Measurements from ENCODE around the gene RIMKLA.

The RIMKLA gene

GRCh38 chr1:42380586-42381279 lies at the start of gene RIMKLA:
TSS of gene RIMKLA (plus strand) at chr1:42380792. CDS start at chr1:42380935, 143 bp downstream.
- peak; percentile 11 for DNase-seq

- DNase-seq: no peak
Measured at GRCh38 chr1:42332877-42333276, 47.7 kb upstream of the RIMKLA start.

GRCh38 chr1:42333662-42334239 lies 46.8 kb upstream of the RIMKLA start:
- DNase-seq: no peak

GRCh38 chr1:42334240-42335049 lies 46.1 kb upstream of the RIMKLA start:
- peak; percentile 47 for DNase-seq

- DNase-seq: peak; percentile 94
Measured at GRCh38 chr1:42335050-42335808, 45.4 kb upstream of the RIMKLA start, which contains the start of gene FOXJ3. TSS of gene FOXJ3 (minus strand) at chr1:42335235. CDS start at chr1:42311093, 24,142 bp downstream.

- DNase-seq: peak; percentile 57
Measured at GRCh38 chr1:42335809-42336518, 44.6 kb upstream of the RIMKLA start.

GRCh38 chr1:42336978-42337377 lies 43.6 kb upstream of the RIMKLA start:
- no peak for DNase-seq

GRCh38 chr1:42340093-42340492 lies 40.5 kb upstream of the RIMKLA start:
- no peak for DNase-seq

GRCh38 chr1:42340901-42341300 lies 39.7 kb upstream of the RIMKLA start:
- no peak for DNase-seq

GRCh38 chr1:42343049-42343448 lies 37.5 kb upstream of the RIMKLA start:
- DNase-seq: no peak

- DNase-seq: no peak
Measured at GRCh38 chr1:42348498-42348897, 32.1 kb upstream of the RIMKLA start.

- no peak for DNase-seq
Measured at GRCh38 chr1:42350086-42350485, 30.5 kb upstream of the RIMKLA start.

GRCh38 chr1:42358791-42359190 lies 21.8 kb upstream of the RIMKLA start:
- DNase-seq: no peak

- DNase-seq: no peak
Measured at GRCh38 chr1:42359466-42359865, 21.1 kb upstream of the RIMKLA start.

GRCh38 chr1:42364089-42364488 lies 16.5 kb upstream of the RIMKLA start:
- DNase-seq: no peak

- DNase-seq: no peak
Measured at GRCh38 chr1:42364542-42364941, 16.1 kb upstream of the RIMKLA start.

- DNase-seq: no peak
Measured at GRCh38 chr1:42365118-42365517, 15.5 kb upstream of the RIMKLA start.

- no peak for DNase-seq
Measured at GRCh38 chr1:42368096-42368795, 12.3 kb upstream of the RIMKLA start.

- DNase-seq: no peak
Measured at GRCh38 chr1:42369471-42369870, 11.1 kb upstream of the RIMKLA start.

- DNase-seq: no peak
Measured at GRCh38 chr1:42370876-42371549, 9.6 kb upstream of the RIMKLA start.

GRCh38 chr1:42372796-42373195 lies 7.8 kb upstream of the RIMKLA start:
- DNase-seq: no peak
